CD4-positive, alpha-beta T cell treated with Interleukin-17A for 1 hour (primary cell): Measurements from ENCODE around the gene GIMAP2.
"Not testable (repeated sequence)": the region's sequence is repeated elsewhere in the genome, so short reads cannot be mapped to it uniquely, and the experiment has no call there.

Experiments
- DNase-seq: peaks from one replicate; pipeline ENCODE4 v3.0.0-alpha.2; 2020

Gene GIMAP2

DNA sequence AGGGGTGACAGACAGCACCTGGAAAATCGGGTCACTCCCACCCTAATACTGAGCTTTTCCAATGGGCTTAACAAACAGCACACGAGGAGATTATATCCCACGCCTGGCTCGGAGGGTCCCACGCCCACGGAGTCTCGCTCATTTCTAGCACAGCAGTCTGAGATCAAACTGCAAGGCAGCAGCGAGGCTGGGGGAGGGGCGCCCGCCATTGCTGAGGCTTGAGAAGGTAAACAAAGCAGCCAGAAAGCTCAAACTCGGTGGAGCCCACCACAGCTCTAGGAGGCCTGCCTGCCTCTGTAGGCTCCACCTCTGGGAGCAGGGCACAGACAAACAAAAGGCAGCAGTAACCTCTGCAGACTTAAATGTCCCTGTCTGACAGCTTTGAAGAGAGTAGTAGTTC is 6.9 kb upstream of the GIMAP2 start:
- DNase-seq = peak; percentile 26

DNA sequence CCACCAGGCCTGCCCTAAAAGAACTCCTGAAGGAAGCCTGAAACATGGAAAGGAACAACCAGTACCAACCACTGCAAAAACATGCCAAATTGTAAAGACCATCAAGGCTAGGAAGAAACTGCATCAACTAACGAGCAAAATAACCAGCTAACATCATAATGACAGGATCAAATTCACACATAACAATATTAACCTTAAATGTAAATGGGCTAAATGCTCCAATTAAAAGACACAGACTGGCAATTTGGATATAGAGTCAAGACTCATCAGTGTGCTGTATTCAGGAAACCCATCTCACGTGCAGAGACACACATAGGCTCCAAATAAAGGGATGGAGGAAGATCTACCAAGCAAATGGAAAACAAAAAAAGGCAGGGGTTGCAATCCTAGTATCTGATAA is 5.1 kb upstream of the GIMAP2 start:
- DNase-seq = not testable (repeated sequence)

DNA sequence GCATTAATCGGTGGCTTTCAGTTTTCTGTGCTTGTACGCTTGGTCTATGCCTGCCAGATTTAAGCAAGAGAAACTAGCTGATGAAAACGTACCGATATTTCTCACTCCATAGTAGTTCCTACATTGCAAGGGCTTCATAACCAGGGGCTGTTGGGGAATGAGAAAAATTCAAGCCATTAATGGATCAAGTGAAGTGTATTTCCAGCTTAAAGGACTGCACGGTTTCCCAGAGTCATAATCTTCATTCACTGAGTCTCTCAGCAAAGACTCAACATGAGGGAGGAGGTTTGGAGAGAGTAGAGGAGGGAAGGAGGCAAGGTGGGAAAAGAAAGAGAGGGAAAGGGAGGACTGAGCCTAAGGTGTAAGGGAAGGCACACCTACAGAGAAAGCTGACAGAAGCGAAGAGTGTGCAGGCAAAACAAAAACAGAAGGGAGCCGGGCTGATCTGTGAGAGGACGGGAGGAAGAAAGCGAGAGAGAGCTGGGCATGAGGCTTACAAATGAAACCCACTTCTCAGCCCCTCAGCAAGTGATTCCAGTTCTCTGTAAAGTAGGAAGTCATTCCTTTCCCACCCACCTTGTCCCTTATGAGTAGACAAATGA is 625 bp downstream of the GIMAP2 start:
- peak; percentile 40 for DNase-seq

DNA sequence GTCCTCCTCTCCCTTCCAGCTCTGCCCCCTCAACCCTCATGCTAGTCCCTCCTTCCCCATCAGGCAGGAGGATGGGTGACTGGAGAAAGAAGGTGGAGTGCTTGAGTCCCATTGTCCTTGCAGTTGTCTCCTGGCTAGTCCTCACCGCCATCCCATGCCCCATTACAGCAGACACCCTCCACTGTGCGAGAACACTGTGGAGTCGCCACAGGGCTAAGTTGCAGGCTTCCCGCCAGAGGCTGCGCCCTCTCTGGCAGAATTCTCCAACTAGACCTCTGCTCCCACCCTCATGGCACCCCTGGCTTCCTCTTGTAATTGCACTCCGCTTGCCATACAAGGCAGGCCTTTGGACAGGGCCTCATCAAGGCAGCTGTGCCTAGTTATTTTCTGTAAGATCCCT is 3.1 kb downstream of the GIMAP2 start:
- DNase-seq = no peak

DNA sequence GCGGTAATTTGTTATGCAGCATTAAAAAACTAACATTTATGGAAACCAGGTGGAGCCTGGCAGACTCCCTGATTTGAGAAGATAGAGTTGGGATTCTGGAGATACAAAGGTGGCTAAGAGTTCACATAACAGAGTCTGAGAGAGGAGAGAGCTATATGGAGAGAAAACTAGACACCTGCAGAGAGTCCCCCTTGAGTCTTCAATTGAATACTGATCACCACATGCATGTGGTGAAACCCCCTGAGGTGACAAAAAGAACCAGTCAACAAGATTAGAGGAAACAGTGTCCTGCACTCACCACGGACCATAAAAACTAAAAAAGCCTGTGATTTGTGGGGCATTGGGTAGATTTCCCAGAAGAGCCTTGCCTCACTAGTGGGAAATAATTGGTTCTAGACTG is 10.1 kb downstream of the GIMAP2 start:
- DNase-seq = no peak

DNA sequence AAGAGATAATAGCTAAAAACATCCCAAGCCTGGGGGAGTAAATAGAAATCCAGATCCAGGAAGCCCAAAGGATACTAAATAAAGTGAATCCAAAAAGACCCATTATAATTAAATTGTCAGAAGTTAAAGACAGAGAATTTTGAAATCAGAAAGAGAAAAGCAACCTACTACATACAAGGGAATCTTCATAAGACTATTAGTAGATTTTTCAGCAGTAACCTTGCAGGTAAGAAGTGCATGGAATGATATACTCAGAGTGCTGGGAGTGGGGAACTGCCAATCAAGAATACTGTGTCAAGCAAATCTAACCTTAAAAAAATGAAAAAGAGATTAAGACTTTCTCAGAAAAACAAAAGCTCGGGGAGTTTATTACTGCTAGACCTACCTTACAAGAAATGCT is 17.7 kb downstream of the GIMAP2 start:
- no peak for DNase-seq

DNA sequence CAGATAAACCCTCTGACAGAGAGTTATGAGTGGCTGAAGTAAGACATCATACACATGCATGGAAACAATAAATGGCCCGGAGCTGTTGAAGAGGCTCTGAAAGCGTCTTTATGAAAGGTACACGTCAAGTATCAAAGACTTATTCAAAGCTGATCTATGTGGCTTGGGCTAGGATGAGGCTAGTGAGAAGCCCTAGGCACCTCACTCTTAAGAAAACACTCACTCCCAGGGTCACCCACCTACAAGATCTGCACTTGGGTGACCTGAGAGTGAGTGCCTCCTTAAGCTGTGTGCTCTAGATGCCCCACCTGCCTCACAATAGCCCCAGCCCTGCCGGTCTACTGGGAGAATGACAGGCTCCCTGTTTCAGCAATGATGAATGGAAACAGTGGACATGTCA is 29.8 kb downstream of the GIMAP2 start:
- DNase-seq = peak; percentile 20

DNA sequence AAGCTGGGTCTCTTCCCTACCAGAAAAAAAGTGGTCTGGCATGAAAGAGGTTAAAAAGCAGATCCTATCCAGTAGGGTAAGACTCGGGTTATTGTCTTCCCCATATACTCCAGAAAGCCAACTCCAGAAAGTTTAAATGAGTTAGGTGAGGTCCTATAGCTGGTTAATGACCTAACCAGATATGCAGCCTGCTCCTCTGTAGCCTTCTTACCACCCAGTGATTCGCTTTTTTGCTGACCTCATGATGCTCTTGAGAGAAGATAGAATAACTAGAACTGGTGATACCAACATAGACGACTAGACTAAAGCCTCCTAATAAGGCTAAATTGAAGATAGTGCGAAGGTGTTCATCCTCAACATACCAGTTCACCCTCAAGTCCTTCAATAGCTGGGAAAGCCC is 30.2 kb downstream of the GIMAP2 start:
- no peak for DNase-seq

DNA sequence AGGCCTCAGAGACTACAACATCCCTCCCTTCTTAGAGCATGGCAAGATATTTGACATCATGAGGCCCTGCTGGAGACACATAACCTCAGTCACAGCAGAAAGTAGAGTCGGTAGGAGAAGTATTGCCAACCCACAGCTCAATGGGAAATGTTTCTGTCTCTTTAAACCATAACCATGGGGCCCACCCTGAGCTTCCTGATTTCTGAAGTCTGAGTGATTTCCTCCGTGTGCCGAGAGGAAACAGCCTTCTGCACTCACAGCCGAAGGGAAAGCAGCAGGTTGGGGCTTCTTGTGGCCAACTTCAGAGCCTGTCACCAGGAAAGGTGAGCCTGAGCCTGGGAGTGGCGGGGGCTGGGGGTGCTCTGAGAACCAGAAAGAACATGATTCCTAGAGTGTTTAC is 30.9 kb downstream of the GIMAP2 start, which contains the start of gene GIMAP1:
TSS of gene GIMAP1 (plus strand) at position 246 of the 400 bp plus-strand sequence. CDS start 2,435 bp downstream, outside the sequence.
- DNase-seq = peak; percentile 77

DNA sequence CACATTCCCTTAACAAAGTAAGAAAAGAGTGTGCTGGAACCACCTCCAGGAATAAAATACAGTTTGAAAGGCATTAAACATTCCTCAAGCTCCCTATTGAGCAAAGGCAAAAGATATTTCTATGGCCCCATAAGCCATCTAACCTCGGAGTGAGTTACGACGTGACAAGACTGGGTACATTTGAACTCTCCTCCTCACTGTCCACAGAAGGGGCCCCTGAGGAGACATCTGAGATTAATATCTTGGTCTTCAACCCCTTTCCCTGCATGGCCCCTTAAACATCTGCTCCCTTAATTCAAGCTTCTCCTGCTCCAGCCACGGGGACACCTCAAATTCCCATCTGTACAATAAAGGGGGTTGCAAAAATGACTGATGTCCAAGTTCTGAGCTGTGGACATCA is 31.4 kb downstream of the GIMAP2 start:
- DNase-seq = no peak

DNA sequence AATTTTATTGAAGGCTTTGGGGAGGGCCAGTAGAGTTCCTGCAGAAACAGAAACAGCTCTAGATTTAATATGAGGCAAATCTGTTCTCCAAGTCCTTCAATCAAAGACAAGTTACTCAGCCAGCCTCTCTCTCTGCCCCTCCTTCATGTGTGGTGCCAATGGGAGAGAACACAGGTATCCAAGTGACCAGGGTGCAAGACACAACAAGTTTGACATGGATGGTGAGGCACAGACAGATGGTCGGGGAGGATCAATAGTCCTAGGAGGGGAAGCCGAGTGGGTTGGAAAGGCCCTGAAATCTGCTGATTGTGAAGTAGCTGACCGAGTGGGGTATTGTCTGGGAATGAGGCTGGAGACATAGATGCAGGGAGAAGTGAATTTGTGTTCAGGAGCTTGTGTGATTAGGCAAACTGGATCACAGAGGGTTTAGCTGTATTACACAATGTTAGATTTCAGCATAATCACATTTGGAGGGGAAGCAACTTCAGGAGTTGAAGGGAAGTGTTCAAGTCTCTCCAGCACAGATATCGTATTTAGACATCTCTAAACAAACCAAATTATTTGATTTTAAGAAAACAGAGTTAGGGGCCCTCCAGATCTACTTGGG is 32.4 kb downstream of the GIMAP2 start:
- no peak for DNase-seq

DNA sequence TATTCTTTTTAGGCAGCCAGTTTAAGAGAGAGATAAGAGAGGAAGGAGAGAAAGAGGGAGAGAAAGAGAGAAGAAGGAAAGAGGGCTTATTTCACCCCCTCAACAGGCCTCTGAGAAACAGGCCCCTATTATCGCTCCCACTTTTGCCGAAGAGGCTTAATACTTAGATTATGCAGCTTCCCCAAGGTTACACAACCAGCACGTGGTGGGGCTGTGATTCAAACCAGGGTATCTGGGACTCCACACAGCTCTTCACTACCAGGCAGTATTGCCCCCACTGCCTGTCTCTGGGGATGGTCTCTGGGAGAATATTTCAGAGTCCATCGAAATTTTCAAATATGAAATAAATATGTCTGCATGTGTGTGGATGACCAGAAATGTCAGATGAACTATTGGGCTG is 33.9 kb downstream of the GIMAP2 start:
- DNase-seq = no peak

DNA sequence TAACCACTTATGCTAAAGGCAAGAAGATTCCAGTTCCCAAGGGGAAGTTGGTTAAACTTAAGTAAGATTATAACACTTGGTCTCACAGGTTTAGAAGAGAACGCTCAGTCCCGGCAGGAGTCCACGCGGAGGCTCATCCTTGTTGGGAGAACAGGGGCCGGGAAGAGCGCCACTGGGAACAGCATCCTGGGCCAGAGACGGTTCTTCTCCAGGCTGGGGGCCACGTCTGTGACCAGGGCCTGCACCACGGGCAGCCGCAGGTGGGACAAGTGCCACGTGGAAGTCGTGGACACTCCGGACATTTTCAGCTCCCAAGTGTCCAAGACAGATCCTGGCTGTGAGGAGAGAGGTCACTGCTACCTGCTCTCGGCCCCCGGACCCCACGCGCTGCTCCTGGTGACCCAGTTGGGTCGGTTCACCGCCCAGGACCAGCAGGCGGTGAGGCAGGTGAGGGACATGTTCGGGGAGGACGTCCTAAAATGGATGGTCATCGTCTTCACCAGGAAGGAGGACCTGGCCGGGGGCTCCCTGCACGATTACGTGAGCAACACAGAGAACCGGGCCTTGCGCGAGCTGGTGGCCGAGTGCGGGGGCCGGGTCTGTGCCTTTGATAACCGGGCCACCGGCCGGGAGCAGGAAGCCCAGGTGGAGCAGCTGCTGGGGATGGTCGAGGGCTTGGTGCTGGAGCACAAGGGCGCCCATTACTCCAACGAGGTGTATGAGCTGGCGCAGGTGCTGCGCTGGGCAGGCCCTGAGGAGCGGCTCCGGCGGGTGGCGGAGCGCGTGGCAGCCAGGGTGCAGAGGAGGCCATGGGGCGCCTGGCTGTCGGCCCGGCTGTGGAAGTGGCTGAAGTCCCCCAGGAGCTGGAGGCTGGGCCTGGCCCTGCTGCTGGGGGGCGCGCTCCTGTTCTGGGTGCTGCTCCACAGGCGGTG is 34.7 kb downstream of the GIMAP2 start:
- DNase-seq = no peak

DNA sequence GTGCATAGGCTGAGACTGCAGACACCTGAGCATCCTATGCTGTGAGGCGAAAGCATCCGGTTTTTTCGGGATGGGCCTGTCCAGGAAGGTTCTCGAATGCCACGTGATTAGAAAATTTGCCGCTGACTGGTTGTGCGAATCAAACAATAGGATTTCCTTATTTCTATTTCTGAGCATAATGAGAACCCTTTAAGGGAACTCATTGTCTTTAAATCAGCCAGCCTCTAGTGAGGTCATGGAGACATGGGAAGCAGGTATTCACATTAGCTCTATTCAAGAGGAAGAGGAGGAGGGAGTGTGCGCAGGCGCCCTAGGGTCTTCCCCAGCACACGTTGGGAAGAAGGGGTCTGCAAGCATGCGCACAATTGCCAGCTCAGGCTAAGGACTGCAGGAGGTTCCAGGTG is 36.5 kb downstream of the GIMAP2 start:
- DNase-seq = no peak

DNA sequence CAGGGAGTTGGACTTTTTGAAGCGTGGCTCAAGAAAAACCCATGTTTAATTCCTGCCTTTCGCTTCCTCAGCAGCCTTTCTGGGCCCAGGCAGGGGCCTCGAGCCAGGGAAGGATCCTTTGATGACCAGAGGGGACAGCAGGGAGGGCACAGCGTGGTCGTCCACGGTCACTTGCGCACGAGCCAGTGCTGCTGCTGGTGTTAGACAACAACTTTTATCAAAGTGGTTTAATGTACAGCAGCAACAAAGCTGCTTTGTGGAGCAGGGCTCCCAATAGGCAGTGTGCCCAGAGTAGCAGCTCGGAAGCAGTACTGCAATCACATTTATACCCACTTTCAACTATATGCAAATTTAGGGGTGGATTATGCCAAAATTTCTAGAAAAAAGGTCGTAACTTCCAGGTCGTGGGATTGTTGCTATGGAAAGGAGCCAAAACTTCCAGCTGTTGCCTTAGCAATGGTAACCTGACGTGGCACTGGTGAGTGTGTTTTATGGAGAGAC is 37.0 kb downstream of the GIMAP2 start:
- no peak for DNase-seq

DNA sequence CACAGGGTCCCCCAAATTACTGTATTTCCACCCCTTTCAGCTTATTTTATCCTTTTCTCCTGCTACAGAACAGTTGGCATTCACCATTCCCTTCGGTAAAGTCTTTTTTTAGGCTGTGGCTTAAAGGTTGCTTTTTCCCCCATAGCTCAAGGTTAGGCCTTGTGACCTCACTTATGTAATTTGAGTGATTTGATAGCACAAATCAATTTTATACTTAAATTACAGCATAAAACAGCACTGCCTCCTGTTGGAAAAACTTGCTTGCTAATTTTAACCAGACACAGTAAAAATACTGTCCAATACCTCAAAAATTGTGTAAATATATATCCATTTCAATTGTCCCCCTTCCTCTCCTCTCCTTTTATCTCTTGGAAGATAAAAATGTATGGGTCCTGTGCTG is 38.0 kb downstream of the GIMAP2 start:
- DNase-seq = no peak

DNA sequence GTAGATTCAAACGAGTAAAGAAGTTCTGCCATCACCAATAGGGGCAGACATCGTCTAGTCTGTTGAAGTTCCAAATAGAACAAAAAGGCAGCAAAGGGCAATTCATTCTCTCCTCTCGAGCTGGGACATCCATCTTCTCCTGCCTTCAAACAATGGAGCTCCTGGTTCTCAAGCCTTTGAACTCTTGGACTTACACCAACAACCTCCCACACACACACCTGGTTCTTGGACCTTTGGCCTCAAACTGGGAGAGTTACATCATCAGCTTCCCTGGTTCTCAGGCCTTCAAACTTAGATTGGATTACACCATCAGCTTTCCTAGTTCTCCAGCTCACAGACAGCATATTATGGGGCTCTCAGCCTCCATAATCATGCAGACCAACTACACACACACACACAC is 41.9 kb downstream of the GIMAP2 start:
- no peak for DNase-seq

DNA sequence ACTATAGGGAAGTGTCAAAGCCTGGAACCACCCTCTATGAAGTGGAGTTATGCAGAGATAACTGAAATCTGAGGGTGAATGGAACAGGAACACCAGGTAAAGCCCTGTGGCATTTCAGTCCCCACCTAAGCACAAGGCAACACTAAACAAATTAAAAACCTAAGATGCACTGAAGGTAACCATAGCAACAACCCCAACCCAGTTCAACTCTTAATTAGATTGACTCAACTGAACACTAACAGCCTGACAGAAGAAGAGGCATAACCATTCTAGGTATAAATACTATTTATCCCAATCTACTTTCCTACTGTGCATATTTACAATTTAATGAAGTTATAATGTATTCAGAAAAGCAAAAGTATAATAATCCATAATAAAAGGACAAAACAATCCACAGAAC is 42.5 kb downstream of the GIMAP2 start:
- no peak for DNase-seq

DNA sequence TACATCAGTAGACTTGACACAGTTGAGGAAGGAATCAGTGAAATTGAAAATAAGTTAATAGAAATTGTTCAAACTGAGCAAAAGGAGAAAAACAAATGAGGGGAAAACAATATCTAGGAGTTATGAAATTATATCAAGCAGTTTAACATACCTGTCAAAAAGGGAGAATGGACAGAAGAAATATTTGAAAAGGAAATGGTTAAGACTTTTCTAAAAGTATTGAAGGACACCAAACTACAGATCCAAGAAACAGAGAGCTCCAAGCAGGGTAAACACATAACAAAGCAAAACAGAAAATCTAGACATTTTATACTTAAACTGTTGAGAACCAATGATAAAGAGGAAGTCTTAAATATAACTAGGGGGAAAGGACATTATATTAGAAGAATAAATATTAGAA is 43.1 kb downstream of the GIMAP2 start:
- DNase-seq = no peak

DNA sequence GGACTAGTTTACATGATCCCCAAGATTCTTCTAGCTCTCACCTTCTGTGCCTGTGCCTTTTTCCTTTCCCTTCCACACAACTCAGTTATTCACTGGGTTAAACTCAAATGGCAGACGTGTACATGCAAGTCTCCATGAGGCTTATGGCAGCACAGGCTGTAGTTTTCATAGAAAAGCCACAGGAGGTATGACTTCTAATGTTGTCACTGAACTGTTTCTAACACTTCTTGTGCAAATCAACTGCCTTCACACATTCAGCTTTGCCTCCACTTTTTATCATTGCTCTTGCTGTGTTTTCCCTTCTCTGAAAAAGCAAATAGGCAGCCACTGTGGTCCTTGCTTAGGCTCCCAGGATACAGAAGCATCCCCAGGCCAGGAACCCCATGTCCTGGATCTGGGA is 46.4 kb downstream of the GIMAP2 start:
- DNase-seq = no peak

DNA sequence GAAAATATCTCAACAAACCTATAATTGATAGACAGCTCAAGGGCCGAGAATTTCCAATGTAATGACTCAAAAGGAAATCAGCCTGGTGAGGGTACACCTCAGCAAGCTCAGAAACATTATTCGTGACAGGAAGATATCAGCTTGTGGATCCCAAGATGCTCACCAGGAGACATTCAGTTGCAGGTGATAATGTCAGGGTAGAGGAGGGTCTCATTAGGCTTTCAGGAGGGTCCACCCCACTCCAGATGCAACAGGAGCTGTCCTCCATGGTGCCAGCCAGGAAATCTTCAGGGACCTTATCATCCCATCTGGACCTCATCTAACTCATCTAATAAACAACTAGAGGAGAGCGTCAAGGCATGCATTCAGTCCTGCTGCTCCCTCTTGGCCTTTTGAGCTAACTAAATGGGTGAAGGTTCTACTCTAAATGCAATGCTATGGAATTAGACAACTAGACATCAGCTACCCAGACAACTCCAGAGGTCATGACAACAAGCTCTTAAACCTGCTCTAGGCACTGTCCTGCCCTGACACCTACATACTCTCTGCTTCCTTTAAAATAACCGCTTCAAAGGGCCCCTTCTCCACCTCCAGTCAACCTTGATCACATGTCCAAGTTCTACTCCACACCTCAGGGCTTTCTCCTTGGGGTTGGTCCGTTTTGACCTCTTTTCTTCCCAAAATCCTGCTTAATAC is 47.4 kb downstream of the GIMAP2 start:
- peak; percentile 46 for DNase-seq

DNA sequence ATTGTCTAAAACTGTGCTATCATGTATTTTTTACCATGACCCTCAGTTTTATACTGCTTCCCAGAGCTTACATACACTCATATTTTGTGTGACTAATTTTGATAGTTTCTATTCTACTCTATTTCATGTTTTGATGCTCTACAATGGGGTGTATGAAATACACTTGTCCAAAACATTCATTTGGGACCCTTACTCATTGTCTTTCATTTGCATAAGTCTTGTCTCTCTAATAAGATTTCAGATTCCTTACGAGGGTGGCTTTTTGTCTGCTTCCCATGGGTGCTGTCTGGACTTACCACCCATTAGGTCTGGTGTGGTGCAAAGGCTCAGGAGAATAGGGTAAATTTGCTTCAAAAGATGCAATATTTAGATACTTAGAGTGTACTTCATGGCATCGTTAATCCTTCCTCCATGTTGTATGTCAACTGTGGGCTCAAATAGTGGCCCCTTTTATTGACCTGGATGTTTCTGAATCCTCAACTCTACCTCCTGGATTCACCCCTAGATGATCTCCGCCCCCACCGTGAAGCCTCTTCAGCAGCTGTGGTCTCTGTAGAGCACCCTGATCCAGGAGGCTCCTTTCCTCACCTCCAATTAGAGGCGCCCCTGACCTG is 48.1 kb downstream of the GIMAP2 start:
- no peak for DNase-seq

DNA sequence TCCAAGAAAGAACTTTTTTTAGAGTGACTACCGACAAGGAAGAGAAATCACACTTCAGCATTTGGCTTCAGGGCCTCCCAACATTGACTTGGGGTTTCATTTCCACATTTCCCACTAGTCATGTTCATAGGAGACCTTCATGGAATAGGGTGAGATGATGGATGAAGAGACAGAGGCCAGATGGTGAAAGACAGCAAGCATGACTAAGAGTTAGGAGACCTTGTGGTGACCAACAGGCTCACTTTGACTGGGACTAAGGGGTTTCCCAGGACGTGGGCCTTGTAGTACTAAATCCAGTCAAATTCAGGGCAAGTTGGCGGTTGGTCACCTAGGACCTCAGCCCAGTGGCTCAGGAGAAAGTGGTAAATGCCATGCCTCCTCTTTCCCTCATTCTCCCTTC is 48.7 kb downstream of the GIMAP2 start:
- no peak for DNase-seq
